Upper lobe of right lung (tissue), 1 donor: ENCODE results near the gene LGALS3BP. TPM values are rescaled to one million over a fixed set of nuclear protein-coding genes. Genes with fewer than 3 reads are reported as not detected.

Source experiments
- ATAC-seq: fragments of 200-7000 bp; cut with Tn5 transposase; one replicate; pipeline ENCODE4 v1.9.1; 2020; ENCODE audit warnings: mild to moderate bottlenecking, moderate library complexity
- DNase-seq: peaks from one replicate; pipeline ENCODE4 v3.0.0-alpha.2; 2020
- H3K27ac ChIP-seq: fragments of 200-600 bp; one replicate; pipeline ENCODE4 v1.8.0; 2022
- H3K27me3 ChIP-seq: fragments of 200-600 bp; one replicate; pipeline ENCODE4 v1.8.0; 2022; ENCODE audit warnings: mild to moderate bottlenecking
- H3K36me3 ChIP-seq: fragments of 200-600 bp; one replicate; pipeline ENCODE4 v1.8.0; 2022
- H3K4me1 ChIP-seq: fragments of 200-600 bp; one replicate; pipeline ENCODE4 v1.8.0; 2022
- H3K4me3 ChIP-seq: fragments of 200-600 bp; one replicate; pipeline ENCODE4 v1.8.0; 2022; ENCODE audit warnings: mild to moderate bottlenecking
- H3K9me3 ChIP-seq: fragments of 200-600 bp; one replicate; pipeline ENCODE4 v1.8.0; 2022
- intact Hi-C: fragments of 100-400 bp; cut with DNase I; formaldehyde crosslinking; loops from one replicate; pipeline ENCODE4 v1.11.0; 2022
- total RNA-seq: library from RNA; stranded (reverse); fragmentation: NEBNext Ultra II Directional; extraction: Animal tissue kit (Norgen Biotek cat#: 25700); gene quantifications from one replicate; pipeline ENCODE4 v1.2.1, GENCODE V29; 2021
- TF ChIP-seq, protein P1 (sequence below): fragments of 200-600 bp; IDR thresholded peaks from one replicate; pipeline ENCODE4 v1.8.0; 2022; ENCODE audit warnings: antibody characterized with exemption
- donor health status: DM: no; HTN: yes; CAD: no; lungs with severe emphysema.

The LGALS3BP gene
- total RNA-seq, 1 donor from 2014 or later, result 405 TPM

GRCh38 chr17:78940258-78940657 is 39.5 kb downstream of the LGALS3BP start:
- DNase-seq, result no peak
- TF ChIP-seq, protein P1, sequence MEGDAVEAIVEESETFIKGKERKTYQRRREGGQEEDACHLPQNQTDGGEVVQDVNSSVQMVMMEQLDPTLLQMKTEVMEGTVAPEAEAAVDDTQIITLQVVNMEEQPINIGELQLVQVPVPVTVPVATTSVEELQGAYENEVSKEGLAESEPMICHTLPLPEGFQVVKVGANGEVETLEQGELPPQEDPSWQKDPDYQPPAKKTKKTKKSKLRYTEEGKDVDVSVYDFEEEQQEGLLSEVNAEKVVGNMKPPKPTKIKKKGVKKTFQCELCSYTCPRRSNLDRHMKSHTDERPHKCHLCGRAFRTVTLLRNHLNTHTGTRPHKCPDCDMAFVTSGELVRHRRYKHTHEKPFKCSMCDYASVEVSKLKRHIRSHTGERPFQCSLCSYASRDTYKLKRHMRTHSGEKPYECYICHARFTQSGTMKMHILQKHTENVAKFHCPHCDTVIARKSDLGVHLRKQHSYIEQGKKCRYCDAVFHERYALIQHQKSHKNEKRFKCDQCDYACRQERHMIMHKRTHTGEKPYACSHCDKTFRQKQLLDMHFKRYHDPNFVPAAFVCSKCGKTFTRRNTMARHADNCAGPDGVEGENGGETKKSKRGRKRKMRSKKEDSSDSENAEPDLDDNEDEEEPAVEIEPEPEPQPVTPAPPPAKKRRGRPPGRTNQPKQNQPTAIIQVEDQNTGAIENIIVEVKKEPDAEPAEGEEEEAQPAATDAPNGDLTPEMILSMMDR, result no peak
- Histone ChIP-seq H3K4me3 (no peak overlapping the region), H3K4me1 (no peaks in the 10 kb centered on the region), H3K36me3 (no peaks in the 10 kb centered on the region), H3K9me3 (no peaks in the 10 kb centered on the region), H3K27me3 (no peaks in the 10 kb centered on the region), H3K27ac (no peak overlapping the region)
- no peak for ATAC-seq
- intact Hi-C loops, result no loop called here

DNA sequence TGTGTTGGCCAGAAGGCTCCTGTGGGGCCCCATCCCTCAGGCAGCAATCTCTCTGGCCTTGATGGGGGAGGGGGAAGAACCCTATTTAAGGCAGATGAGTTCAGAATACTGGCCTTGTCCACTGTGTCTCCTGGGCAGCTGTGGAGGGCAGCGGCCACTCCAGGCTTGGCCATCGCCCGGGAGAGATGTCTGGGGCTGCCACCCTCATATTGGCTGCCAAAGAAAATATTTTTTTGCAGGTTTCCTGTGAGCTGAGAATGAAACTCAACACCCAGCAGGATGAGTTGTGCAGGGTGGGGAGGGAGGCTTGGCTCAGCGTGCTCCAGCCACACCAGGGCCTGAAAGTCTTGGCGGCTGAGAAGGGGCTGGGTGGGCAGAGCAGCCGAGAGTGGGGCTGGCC is 40.1 kb downstream of the LGALS3BP start:
- TF ChIP-seq, protein P1, result no peak
- Histone ChIP-seq H3K27me3 (no peaks in the 10 kb centered on the region), H3K4me3 (no peak overlapping the region), H3K9me3 (no peaks in the 10 kb centered on the region), H3K36me3 (no peaks in the 10 kb centered on the region), H3K4me1 (peaks cover 5% of the 10 kb centered on the region), H3K27ac (no peak overlapping the region)
- intact Hi-C loops, result no loop called here
- DNase-seq (no peak), ATAC-seq (no peak)

DNA sequence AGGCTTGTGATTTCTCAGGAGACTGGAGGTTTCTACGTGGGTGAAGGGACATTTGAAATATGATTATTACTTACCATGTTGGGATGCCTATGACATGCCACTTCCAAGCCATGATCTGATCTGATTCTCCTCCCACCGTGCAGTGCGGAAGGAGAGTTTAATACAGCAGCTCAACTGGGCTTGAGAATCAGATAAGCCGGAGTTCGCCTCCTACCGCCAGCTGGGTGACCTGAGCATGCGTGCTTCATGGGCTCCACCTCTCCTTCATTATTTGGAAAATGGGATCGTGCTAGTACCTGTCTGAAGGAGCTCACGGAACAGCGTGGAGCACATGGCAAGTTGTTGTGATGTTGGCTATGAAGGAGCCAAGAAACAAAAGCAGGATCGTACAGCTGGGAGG is 42.2 kb downstream of the LGALS3BP start:
- Histone ChIP-seq H3K27me3 (no peaks in the 10 kb centered on the region), H3K27ac (no peak overlapping the region), H3K36me3 (no peaks in the 10 kb centered on the region), H3K4me3 (no peak overlapping the region), H3K4me1 (peaks cover 20% of the 10 kb centered on the region), H3K9me3 (no peaks in the 10 kb centered on the region)
- intact Hi-C loops, result no loop called here
- no peak for DNase-seq
- TF ChIP-seq, protein P1, result no peak
- no peak for ATAC-seq

GRCh38 chr17:78935419-78936323 is 44.1 kb downstream of the LGALS3BP start:
- no peak for ATAC-seq
- DNase-seq, result no peak
- intact Hi-C loops, result no loop called here
- Histone ChIP-seq H3K4me3 (no peak overlapping the region), H3K36me3 (no peaks in the 10 kb centered on the region), H3K4me1 (peaks cover 20% of the 10 kb centered on the region), H3K9me3 (no peaks in the 10 kb centered on the region), H3K27ac (no peak overlapping the region), H3K27me3 (no peaks in the 10 kb centered on the region)
- TF ChIP-seq, protein P1, result no peak

GRCh38 chr17:78934681-78935418 is 44.9 kb downstream of the LGALS3BP start:
- TF ChIP-seq, protein P1, result no peak
- Histone ChIP-seq H3K4me3 (no peak overlapping the region), H3K27me3 (no peaks in the 10 kb centered on the region), H3K9me3 (no peaks in the 10 kb centered on the region), H3K36me3 (no peaks in the 10 kb centered on the region), H3K27ac (peak overlapping the region; percentile 76), H3K4me1 (peaks cover 20% of the 10 kb centered on the region)
- intact Hi-C loops, result no loop called here
- no peak for DNase-seq
- ATAC-seq, result no peak
